Measurements from ENCODE around the gene TDRD3. TPM values are rescaled to one million over a fixed set of nuclear protein-coding genes. Genes with fewer than 3 reads are reported as not detected.

TDRD3 gene
- total and polyA plus RNA-seq, 5 donors: 14.8 to 59.0 (median 50.7) TPM

- 95% methylated on average over 3 of the region's 3 CpGs for WGBS
- no peak overlapping the region for H3K4me3 ChIP-seq (ENCODE audit: low read length)
- H3K27ac ChIP-seq (ENCODE audit: low read length): no peak overlapping the region
- H3K27me3 ChIP-seq (ENCODE audit: control insufficient read depth, insufficient read depth): no peaks in the 10 kb centered on the region
- ATAC-seq (no peak), DNase-seq (no peak)
- intact Hi-C loops (cut with DNase I): no loop called here
- no peaks in the 10 kb centered on the region for H3K4me1 ChIP-seq (ENCODE audit: control insufficient read depth, insufficient read depth, low read length)
- H3K9me3 ChIP-seq (ENCODE audit: control insufficient read depth, low read length): no peaks in the 10 kb centered on the region
Observed at GRCh38 chr13:60577761-60578160, 180.7 kb downstream of the TDRD3 start.

- no peaks in the 10 kb centered on the region for H3K27me3 ChIP-seq (ENCODE audit: control insufficient read depth, insufficient read depth)
- no peaks in the 10 kb centered on the region for H3K4me1 ChIP-seq (ENCODE audit: control insufficient read depth, insufficient read depth, low read length)
- DNase-seq: no peak
- WGBS: 66% methylated on average over 9 of the region's 9 CpGs
- no peaks in the 10 kb centered on the region for H3K9me3 ChIP-seq (ENCODE audit: control insufficient read depth, low read length)
- intact Hi-C loops (cut with DNase I): no loop called here
- no peak overlapping the region for H3K4me3 ChIP-seq (ENCODE audit: low read length)
- ATAC-seq: no peak
- H3K27ac ChIP-seq (ENCODE audit: low read length): no peak overlapping the region
Observed at GRCh38 chr13:60583196-60583888, 186.3 kb downstream of the TDRD3 start.

GRCh38 chr13:60583911-60584753, 187.1 kb downstream of the TDRD3 start:
- no peak overlapping the region for H3K27ac ChIP-seq (ENCODE audit: low read length)
- intact Hi-C loops (cut with DNase I): no loop called here
- ATAC-seq (no peak), DNase-seq (no peak)
- no peaks in the 10 kb centered on the region for H3K27me3 ChIP-seq (ENCODE audit: control insufficient read depth, insufficient read depth)
- 70% methylated on average over 15 of the region's 15 CpGs for WGBS
- no peaks in the 10 kb centered on the region for H3K4me1 ChIP-seq (ENCODE audit: control insufficient read depth, insufficient read depth, low read length)
- no peaks in the 10 kb centered on the region for H3K9me3 ChIP-seq (ENCODE audit: control insufficient read depth, low read length)
- no peak overlapping the region for H3K4me3 ChIP-seq (ENCODE audit: low read length)

GRCh38 chr13:60584976-60585375, 188.0 kb downstream of the TDRD3 start:
- H3K27me3 ChIP-seq (ENCODE audit: control insufficient read depth, insufficient read depth): no peaks in the 10 kb centered on the region
- no peak overlapping the region for H3K27ac ChIP-seq (ENCODE audit: low read length)
- WGBS: 64% methylated on average over 11 of the region's 11 CpGs
- no peaks in the 10 kb centered on the region for H3K9me3 ChIP-seq (ENCODE audit: control insufficient read depth, low read length)
- no peak overlapping the region for H3K4me3 ChIP-seq (ENCODE audit: low read length)
- intact Hi-C loops (cut with DNase I): no loop called here
- DNase-seq (no peak), ATAC-seq (peak in 1 of 2 donors; percentile 50)
- H3K4me1 ChIP-seq (ENCODE audit: control insufficient read depth, insufficient read depth, low read length): no peaks in the 10 kb centered on the region

- 69% methylated on average over 18 of the region's 18 CpGs for WGBS
- Histone ChIP-seq H3K27me3 (ENCODE audit: control insufficient read depth, insufficient read depth) (no peaks in the 10 kb centered on the region), H3K27ac (ENCODE audit: low read length) (no peak overlapping the region), H3K4me1 (ENCODE audit: control insufficient read depth, insufficient read depth, low read length) (no peaks in the 10 kb centered on the region), H3K9me3 (ENCODE audit: control insufficient read depth, low read length) (no peaks in the 10 kb centered on the region), H3K4me3 (ENCODE audit: low read length) (no peak overlapping the region)
- intact Hi-C loops (cut with DNase I): no loop called here
- DNase-seq: no peak
- ATAC-seq: no peak
Observed at GRCh38 chr13:60590800-60591747, 194.1 kb downstream of the TDRD3 start.

GRCh38 chr13:60603049-60603448, 206.0 kb downstream of the TDRD3 start:
- H3K4me3 ChIP-seq (ENCODE audit: low read length): no peak overlapping the region
- no peaks in the 10 kb centered on the region for H3K4me1 ChIP-seq (ENCODE audit: control insufficient read depth, insufficient read depth, low read length)
- WGBS: 83% methylated on average over 2 of the region's 2 CpGs
- DNase-seq (no peak), ATAC-seq (no peak)
- no peaks in the 10 kb centered on the region for H3K9me3 ChIP-seq (ENCODE audit: control insufficient read depth, low read length)
- H3K27ac ChIP-seq (ENCODE audit: low read length): no peak overlapping the region
- intact Hi-C loops (cut with DNase I): no loop called here
- no peaks in the 10 kb centered on the region for H3K27me3 ChIP-seq (ENCODE audit: control insufficient read depth, insufficient read depth)

- no peak for DNase-seq
- intact Hi-C loops (cut with DNase I): no loop called here
- WGBS: 86% methylated on average over 6 of the region's 6 CpGs
- ATAC-seq: no peak
- no peak overlapping the region for H3K27ac ChIP-seq (ENCODE audit: low read length)
- no peaks in the 10 kb centered on the region for H3K4me1 ChIP-seq (ENCODE audit: control insufficient read depth, insufficient read depth, low read length)
- H3K9me3 ChIP-seq (ENCODE audit: control insufficient read depth, low read length): no peaks in the 10 kb centered on the region
- H3K4me3 ChIP-seq (ENCODE audit: low read length): no peak overlapping the region
- no peaks in the 10 kb centered on the region for H3K27me3 ChIP-seq (ENCODE audit: control insufficient read depth, insufficient read depth)
Observed at GRCh38 chr13:60604058-60604457, 207.0 kb downstream of the TDRD3 start.

- H3K9me3 ChIP-seq (ENCODE audit: control insufficient read depth, low read length): no peaks in the 10 kb centered on the region
- H3K4me1 ChIP-seq (ENCODE audit: control insufficient read depth, insufficient read depth, low read length): peaks cover 2% of the 10 kb centered on the region
- DNase-seq (no peak), ATAC-seq (no peak)
- 75% methylated on average over 4 of the region's 4 CpGs for WGBS
- no peak overlapping the region for H3K4me3 ChIP-seq (ENCODE audit: low read length)
- H3K27me3 ChIP-seq (ENCODE audit: control insufficient read depth, insufficient read depth): no peaks in the 10 kb centered on the region
- no peak overlapping the region for H3K27ac ChIP-seq (ENCODE audit: low read length)
- intact Hi-C loops (cut with DNase I): no loop called here
Observed at GRCh38 chr13:60608954-60609353, 211.9 kb downstream of the TDRD3 start.

GRCh38 chr13:60611523-60611922, 214.5 kb downstream of the TDRD3 start:
- no peak overlapping the region for H3K4me3 ChIP-seq (ENCODE audit: low read length)
- intact Hi-C loops (cut with DNase I): no loop called here
- WGBS: 74% methylated on average over 2 of the region's 2 CpGs

GRCh38 chr13:60612593-60612992, 215.6 kb downstream of the TDRD3 start:
- ATAC-seq (no peak), DNase-seq (no peak)
- Histone ChIP-seq H3K9me3 (ENCODE audit: control insufficient read depth, low read length) (no peaks in the 10 kb centered on the region), H3K4me1 (ENCODE audit: control insufficient read depth, insufficient read depth, low read length) (peaks cover 2% of the 10 kb centered on the region), H3K4me3 (ENCODE audit: low read length) (no peak overlapping the region), H3K27ac (ENCODE audit: low read length) (no peak overlapping the region), H3K27me3 (ENCODE audit: control insufficient read depth, insufficient read depth) (no peaks in the 10 kb centered on the region)
- intact Hi-C loops (cut with DNase I): no loop called here
- WGBS: 59% methylated on average over 3 of the region's 3 CpGs

More at GRCh38 chr13:60611523-60611922, 214.5 kb downstream of the TDRD3 start:
- H3K9me3 ChIP-seq (ENCODE audit: control insufficient read depth, low read length): no peaks in the 10 kb centered on the region
- peaks cover 2% of the 10 kb centered on the region for H3K4me1 ChIP-seq (ENCODE audit: control insufficient read depth, insufficient read depth, low read length)
- ATAC-seq (no peak), DNase-seq (no peak)
- no peak overlapping the region for H3K27ac ChIP-seq (ENCODE audit: low read length)
- H3K27me3 ChIP-seq (ENCODE audit: control insufficient read depth, insufficient read depth): no peaks in the 10 kb centered on the region
